Central memory CD4-positive, alpha-beta T cell (primary cell): ENCODE data around the gene IFT172.
A peak's percentile ranks its signal among the peaks of the same experiment; 100 is the strongest.
"Not testable (repeated sequence)": the region's sequence is repeated elsewhere in the genome, so short reads cannot be mapped to it uniquely, and the experiment has no call there.

Experiments
- DNase-seq: peaks from one replicate; pipeline ENCODE4 v3.0.0; 2022

IFT172 gene

DNA sequence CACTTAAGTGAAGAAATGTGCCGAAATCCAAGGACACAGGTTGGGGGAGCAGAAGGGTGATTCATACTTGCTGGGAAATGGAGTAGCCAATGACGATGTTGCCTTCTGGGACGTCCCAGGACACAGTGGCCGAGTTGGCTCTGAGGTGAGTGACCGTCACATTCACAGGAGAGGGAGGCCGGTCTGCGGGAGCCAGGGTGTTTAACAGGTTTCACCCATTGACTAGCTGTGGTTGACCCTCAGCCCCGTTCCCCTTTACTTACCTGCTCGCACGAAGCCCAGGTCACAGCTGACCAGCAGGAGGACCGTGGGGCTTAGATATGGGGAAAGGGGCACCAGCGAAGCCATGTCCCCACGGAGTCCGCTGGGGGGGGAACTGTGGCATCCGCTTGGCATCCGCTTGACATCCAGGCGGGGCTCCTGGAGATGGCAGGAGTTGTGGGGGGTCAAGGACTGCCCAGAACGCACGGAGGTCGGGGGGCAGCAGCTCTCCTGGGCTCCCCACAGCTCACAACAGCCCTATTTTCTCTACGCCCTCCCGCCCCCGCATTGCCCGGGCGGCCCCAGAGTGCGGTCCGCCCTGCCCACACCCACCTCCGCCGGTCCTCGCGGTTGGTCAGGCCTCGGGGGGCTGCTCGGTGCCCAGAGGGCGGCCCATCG, 4.9 kb upstream of the IFT172 start:
- DNase-seq, result no peak

DNA sequence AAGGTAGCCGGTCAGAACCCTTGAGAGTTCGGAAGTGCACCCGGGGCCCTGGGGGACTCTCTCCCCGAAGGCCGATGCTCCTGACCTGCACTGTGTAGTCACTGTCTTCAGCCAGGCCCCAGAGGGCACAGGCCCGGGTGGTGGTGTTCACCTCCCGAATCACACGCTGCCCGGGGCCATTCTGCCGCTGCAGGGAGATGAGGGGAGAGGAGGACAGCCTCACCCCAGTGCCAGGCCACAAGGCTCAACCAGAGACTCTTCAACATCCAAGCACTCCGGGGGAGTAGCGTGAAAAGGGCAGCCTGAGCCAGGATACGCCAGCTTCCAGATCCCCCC, 4.4 kb upstream of the IFT172 start:
- DNase-seq, result no peak

DNA sequence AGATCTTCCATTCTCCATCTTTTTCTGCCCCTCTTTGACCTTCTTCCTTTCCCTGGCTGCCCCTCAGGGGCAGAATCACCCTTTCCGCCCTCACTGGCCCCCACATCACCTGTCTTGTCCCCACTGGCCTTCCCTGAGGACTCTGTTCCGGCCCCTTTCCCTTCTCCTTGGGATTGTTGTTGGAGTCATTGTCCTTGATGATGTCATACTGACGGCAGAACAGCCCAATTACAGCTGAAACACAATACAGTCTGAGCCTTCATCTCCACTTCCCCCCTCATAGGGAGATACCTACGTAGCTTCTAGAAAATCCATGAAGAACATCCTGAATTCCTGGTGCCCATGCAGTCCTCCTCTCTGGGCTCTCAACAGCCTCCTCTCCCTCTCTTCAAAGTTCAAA, 3.0 kb upstream of the IFT172 start:
- no peak for DNase-seq

DNA sequence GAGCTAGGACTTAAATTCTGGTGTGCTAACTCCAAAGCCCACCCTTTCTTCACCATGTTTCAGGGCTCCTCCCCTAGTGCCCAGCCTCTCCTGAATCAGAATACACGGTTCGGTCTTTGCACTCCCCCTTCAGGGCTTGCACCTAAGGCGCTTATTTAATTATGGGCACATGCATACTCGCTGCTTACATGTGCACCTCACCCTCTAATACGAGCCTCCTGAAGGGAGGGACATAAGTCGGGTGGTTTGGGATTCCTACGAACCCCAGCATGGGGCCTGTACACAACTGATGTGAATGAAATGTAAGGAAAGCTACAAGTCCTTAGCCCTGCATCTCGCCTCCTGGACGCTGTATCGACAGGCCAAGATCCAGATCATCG, 435 bp downstream of the IFT172 start:
- DNase-seq, result no peak

DNA sequence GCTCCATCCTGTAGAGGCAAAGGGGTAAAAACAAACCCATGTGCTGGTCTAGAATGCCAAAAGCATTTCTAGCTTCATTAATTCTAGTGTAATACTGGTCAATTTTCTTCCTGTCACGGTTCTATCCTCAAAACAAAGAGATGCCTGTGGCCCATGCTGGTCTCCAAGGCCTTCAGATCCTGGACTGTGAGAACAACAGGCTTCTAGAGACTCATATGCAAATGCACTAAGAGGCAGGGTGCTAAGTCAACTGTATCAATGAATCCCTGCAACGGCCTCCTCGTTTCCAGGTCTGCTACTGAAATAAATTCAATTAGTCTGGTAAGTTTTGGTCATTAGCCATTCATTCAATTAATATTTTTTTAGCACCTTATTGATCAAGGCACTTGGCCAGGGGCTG, 4.0 kb downstream of the IFT172 start:
- DNase-seq, result no peak

DNA sequence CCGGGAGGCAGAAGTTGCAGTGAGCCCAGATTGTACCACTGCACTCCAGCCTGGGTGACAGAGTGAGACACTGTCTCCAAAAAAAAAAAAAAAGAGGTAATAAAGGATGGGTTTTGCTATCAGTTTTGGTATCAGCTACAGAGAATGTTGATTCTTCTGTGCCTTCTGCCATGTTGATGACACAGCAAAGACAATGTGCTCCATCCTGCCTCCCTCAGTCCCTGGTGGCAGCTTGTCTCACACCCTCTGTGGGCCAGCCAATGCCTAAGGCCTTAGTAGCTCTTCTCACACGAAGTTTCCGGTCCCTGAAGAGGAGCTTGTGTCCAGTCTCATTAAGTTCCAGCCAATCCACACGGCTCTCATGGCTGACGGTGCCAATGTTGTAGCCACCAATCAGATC, 17.6 kb downstream of the IFT172 start:
- DNase-seq, result no peak

DNA sequence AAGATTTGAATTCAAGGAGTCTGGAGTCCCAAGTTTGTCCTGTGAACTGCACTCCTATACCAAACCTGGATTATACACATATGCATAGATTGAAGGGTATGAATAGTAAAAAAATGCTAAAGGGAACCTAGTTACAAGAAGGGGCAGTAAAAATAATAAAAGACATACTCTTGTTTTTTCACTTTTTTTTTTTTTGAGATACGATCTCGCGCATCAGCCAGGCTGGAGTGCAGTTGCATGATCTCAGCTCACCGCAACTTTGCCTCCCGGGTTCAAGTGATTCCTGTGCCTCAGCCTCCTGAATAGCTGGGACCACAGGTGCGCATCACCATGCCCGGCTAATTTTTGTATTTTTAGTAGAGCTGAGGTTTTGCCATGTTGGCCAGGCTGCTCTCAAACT, 25.1 kb downstream of the IFT172 start:
- no peak for DNase-seq

DNA sequence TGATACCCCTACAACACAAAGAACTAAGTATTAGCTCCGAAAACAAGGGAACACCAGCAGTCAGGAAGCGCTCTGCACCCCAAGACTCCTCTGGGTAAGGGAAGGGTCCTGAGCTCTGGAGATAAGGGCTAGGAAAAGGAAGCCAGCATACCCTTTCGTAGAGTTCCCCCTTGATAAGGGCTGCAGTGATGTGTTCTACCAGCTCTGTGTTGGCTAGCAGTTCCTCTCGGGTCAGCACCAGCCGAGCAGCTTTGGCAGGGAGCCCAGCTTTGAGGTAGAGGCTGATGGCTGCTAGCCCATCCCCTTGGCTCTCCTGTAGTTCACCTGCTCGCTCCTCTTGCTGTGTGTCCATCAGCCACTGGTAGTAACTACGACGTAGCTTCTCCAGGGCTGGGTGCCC, 28.4 kb downstream of the IFT172 start:
- no peak for DNase-seq

DNA sequence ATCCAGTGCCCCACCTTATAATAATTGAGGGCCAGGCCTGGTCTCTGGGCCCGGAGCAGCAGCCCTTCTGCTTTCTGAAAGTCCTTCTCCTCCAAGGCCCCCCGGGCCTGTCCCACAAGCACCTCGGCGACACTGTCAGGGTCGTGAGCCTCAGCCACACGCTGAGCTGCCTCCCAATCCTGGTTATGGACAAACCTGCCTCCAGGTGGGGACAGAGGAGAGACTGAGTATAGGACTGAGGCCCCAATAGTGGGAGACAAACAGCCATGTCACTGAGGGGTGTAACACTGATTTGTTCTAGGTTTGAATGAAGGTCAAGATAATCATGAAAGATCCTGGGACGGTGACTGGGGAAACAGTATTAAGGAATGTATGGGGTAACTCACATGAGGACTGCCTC, 35.6 kb downstream of the IFT172 start:
- no peak for DNase-seq

DNA sequence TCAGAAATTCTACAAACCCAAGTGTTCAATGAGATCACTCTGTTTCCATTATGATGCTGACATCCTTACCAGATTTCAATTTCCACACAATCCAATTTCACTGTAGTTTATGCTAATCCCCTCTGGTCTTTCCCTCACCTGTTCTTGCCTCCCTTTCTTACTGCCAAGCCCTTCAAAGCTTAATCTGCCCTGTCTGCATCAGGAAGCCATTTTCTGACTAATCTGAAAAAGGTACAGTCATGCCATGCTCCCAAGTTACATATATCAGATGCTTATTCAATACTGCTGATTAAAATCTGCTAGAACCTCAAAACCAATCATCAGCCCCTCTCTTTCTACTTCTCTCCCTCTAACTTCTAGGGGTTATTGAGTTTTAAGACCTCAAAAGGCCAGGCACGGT, 38.4 kb downstream of the IFT172 start:
- DNase-seq, result no peak

DNA sequence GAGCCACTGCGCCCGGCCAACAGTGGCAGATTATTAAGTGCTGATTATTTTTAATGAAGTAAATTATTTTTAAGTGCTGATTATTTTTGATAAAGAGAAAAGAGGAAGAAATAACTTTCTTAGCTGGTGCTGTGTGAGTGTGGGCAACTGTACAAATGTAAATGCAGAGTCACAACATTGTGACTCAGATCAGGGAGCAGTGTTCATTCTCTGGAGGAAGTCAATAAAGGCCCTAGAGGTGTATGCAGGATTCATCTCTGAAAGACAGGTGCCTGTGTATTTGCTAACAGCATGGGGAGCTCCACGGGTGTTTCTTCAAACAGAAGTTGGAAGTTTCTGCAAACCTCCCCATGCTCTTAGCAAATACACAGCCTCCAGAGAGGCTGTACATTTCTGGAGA, 41.2 kb downstream of the IFT172 start:
- no peak for DNase-seq

DNA sequence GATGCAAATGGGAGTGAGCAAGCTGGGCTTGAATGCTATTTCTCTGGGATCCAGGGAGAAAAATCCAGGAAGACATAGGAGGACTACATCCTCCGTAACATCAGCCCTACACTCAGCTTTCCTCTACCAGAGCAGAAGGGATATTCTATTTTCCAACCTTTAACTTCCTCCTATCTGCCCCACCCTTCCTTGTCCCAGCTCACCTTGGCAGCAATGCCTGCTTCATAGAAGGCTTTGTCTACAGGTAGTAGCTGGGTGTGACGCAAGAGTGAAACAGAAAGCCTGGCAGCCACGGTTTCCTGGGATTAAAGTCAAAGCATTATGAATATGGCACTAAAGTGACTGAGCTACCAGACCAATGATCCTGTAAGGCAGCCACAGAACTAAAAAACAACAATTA, 43.5 kb downstream of the IFT172 start:
- no peak for DNase-seq

DNA sequence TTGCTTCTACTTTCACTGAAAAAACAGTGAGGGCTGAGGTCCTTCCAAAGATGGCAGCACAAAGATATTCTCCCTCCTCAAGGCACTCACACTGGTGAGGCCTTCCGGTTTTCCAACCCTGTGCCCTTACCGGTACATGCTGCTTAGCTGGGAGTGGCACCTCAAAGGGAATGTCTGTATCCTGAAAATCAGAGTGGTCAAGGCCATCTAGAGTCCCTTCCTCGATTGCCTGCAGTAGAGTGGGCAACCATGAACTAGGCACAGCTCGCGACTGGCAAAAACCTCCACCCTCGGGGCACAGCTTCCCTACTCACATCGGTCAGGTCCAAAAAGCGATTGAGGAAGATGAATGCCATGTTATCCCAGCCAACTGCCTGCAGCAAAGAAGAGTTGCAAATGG, 43.9 kb downstream of the IFT172 start:
- no peak for DNase-seq

DNA sequence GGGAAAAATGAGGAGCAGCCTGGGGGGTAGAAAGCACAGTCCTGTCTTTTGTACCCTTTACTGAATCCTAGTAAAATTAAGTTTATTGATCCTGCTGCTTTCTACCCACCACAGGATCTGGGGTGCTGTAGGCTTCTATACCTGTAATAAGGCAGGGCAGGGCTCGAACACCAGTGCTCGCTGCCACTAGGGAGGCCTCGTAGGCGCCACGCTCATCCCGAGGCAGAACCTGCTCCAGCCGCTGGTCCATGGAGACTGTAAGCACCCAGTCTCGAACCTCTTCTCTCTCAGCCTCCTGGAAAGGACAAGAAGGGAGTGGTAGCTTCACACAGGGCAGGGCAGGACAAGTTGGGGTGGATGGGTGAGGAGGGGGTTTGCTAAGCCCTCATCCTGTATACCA, 44.4 kb downstream of the IFT172 start:
- DNase-seq, result no peak

DNA sequence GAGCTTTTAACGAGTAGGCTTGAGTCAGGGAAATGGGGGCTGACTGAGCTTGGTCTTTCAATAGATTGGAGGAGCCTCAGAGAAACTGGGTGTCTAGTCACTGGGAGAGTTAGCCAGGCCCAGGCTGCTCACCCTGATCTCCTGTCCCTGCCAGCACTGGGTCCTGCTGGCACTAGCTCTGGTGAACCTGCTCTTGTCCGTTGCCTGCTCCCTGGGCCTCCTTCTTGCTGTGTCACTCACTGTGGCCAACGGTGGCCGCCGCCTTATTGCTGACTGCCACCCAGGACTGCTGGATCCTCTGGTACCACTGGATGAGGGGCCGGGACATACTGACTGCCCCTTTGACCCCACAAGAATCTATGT, 46.6 kb downstream of the IFT172 start:
- no peak for DNase-seq

DNA sequence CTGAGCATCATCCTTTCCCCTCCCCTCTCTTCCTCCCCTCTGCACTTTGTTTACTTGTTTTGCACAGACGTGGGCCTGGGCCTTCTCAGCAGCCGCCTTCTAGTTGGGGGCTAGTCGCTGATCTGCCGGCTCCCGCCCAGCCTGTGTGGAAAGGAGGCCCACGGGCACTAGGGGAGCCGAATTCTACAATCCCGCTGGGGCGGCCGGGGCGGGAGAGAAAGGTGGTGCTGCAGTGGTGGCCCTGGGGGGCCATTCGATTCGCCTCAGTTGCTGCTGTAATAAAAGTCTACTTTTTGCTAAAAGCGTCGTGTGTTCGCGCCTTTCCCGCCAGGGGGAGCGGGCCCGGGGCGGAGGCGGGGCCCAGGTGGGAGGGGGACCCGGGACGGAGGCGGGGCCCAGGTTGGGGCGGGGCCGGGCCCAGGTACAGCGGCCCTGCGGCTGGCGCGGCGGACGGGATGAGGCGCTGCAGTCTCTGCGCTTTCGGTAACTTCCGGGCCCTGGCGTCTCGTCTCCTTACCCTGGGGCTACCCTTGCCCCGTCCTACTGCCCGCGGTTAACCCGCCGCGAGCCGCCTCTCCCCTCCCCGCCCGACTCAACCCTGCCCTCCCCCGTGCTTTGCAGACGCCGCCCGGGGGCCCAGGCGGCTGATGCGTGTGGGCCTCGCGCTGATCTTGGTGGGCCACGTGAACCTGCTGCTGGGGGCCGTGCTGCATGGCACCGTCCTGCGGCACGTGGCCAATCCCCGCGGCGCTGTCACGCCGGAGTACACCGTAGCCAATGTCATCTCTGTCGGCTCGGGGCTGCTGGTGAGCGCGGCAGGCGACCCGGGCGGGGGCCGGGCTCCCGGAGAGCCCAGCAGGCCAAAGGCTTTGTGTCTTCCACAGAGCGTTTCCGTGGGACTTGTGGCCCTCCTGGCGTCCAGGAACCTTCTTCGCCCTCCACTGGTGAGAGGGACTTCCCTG, 47.3 kb downstream of the IFT172 start, which contains the start of gene KRTCAP3:
TSS of gene KRTCAP3 (plus strand) at position 424 of the 962 bp plus-strand sequence. CDS start at position 456, 32 bp downstream.
- DNase-seq, result peak; percentile 49

DNA sequence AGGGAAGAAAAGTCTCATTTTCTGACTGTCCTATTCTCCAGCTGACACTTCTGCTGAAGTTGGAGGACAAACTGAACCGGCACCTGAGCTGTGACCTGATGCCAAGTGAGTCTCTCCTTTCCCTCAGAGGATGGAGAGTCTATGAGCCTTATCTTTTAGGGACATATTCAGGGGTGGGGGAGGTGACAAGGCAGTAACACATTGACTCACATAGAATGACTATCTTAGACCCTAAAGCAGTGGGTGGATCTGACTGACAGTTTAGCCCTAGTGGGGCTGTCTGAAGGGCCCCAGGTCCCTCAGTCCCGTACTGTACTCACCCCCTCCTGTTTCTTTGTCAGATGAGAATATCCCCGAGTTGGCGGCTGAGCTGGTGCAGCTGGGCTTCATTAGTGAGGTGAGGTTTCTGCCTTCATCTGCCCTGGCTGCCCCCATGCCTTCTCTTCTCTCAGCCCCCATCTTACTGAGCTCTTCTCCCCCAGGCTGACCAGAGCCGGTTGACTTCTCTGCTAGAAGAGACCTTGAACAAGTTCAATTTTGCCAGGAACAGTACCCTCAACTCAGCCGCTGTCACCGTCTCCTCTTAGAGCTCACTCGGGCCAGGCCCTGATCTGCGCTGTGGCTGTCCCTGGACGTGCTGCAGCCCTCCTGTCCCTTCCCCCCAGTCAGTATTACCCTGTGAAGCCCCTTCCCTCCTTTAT, 48.2 kb downstream of the IFT172 start:
- no peak for DNase-seq

DNA sequence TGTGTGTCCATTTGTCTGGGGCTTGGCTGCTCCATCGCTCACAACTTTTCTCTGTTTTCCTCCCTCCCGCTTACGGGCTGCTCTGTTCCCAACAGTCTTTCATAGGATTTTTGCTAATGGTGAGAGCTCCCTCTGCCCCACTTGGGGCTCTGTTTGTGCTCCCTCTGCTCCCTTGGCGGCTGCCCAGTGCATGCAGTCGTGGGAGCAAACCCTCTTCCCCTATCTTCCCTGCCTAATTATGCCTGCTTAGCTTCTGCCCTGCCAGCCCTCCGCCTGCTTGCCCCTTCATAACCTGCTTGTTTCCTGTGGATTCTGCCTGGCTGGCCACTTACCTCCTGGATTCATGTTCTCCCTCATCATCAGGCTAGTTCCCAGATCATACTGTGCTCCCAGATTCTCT, 53.9 kb downstream of the IFT172 start:
- DNase-seq, result no peak

DNA sequence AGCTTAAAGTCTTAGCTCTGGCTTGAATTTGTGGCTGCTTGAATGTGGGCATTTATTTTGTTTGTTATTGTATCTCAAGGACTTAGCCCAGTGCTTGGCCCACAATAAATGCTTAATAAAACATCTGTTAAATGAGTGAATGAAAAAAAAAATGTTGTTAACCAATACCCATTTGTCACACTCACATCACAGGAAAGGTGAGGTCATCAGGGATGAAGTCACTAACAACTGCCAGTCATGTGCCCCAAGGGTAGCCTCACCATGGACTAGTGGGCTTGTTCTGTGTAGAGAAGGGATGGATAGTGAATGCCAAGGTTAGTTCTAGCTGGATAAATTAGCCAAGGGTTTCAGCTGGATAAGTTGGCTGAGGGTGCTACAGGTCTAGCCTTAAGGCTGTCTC, 58.1 kb downstream of the IFT172 start:
- peak; percentile 16 for DNase-seq

DNA sequence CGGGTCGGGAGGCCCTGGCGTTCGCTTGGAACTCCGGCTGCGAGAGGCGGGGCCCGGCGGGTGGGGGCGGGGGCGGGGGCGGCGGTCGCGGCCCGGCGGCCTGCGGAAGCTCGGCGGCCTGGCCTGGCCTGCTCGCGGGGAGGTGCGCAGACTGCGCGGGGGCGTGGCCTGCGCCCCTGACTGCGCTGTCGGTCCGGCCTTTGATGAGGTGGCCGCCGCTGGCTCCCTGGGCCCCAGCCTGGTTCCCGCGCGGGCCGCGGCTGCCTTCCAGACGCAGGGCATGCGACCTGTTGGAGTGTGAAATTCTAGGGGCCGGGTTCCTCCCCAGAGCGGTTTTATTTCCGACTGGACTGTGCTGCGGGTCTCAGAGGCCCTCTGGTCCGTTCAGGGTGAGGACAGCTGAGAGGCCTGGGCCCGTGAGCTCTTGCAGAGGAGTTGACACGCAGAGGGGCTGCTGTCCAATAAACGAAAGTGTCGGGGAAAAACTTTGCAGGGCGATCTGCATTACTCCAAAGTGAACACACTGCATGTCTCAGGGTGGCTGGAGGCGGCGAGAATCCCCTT, 60.5 kb downstream of the IFT172 start:
- DNase-seq, result peak; percentile 58

DNA sequence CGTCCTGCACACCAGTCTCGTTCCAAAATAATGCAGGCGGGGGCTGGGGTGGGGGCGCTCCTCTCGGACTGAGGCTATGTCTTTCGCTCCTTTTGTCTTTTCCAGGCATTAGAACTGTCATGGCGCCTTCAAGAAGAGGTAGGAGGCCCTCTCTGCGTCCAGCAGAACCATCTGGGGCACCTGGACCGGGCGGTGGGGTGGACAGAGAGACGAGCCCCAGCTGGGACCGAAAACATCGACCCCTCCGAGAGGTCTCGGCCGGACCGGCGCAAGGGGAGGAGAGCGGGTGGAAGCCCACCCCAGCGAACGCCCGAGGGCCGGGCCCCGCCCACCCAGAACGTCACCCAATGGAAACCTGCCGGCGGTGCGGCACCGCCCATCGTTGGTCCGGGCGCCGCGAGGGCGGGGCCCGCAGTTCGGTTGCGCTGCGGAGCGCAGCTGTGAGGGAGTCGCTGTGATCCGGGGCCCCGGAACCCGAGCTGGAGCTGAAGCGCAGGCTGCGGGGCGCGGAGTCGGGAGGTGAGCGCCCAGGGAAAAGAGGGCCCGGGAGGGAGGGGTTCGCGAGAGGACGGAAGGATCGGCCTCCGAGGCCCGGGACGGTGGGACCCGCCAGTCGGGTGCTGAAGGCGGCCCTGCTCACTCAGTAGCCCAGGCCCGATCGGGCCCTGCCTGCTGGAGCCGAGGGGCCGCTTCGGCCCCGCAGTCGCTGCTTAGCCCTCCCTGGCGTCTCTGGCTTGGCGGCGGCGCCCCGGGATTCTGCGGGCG, 61.1 kb downstream of the IFT172 start, which contains the start of gene NRBP1:
TSS of gene NRBP1 (plus strand) at position 419 of the 765 bp plus-strand sequence. CDS start 4,643 bp downstream, outside the sequence.
- DNase-seq, result peak; percentile 85

DNA sequence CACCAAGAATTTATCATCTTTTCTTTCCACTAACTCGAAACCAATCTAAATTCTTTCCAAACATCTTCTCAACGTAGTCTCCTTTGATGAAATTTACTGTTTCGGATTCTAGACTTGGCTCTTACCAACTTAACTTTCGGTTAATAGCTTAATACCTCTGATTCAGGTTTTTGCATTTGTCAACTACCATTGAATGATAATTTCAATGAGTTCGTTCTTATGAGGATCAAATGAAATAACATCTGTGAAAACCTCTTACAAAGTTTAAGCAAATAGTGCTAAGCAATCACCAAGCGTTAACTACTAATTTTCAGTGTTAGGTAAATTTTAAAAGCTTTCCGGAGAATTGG, 61.7 kb downstream of the IFT172 start:
- no peak for DNase-seq

DNA sequence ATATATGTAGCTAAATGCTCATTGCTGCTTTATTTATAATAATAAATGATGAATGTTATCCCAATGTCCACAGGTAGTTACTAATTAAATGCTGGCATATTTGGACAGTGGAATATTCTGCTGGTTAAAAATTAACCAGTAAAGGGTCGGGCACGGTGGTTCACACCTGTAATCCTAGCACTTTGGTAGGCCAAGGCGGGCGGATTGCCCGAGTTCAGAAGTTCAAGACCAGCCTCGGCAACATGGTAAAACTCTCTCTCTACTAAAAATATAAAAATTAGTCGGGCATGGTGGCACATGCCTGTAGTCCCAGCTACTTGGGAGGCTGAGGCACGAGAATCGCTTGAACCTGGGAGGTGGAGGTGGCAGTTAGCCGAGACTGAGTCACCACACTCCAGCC, 64.5 kb downstream of the IFT172 start:
- not testable (repeated sequence) for DNase-seq
